Kidney tubule cell (primary cell): Measurements from ENCODE around the gene DAAM1.

Experiments
- DNase-seq: peaks from one replicate; pipeline ENCODE4 v3.0.0-alpha.2; 2018; ENCODE audit warnings: low spot score

The DAAM1 gene

GRCh38 chr14:59187802-59188460, 536 bp upstream of the DAAM1 start:
- peak; percentile 16 for DNase-seq

- DNase-seq = peak; percentile 44
These were observed 771 bp downstream of the DAAM1 start for GRCh38 chr14:59189091-59189785.

- DNase-seq = peak; percentile 95
These were observed 1.4 kb downstream of the DAAM1 start for GRCh38 chr14:59189786-59190368.

GRCh38 chr14:59190372-59190771, 1.9 kb downstream of the DAAM1 start:
- DNase-seq = peak; percentile 31

GRCh38 chr14:59195912-59196311, 7.4 kb downstream of the DAAM1 start:
- no peak for DNase-seq

GRCh38 chr14:59197695-59198262, 9.3 kb downstream of the DAAM1 start:
- no peak for DNase-seq

GRCh38 chr14:59199205-59199604, 10.7 kb downstream of the DAAM1 start:
- no peak for DNase-seq

- no peak for DNase-seq
These were observed 11.1 kb downstream of the DAAM1 start for GRCh38 chr14:59199614-59200013.

GRCh38 chr14:59200195-59200594, 11.7 kb downstream of the DAAM1 start:
- DNase-seq = no peak

GRCh38 chr14:59202031-59202430, 13.6 kb downstream of the DAAM1 start:
- DNase-seq = no peak

GRCh38 chr14:59204305-59204704, 15.8 kb downstream of the DAAM1 start:
- no peak for DNase-seq

- no peak for DNase-seq
These were observed 18.4 kb downstream of the DAAM1 start for GRCh38 chr14:59206892-59207291.

GRCh38 chr14:59207506-59207933, 19.1 kb downstream of the DAAM1 start:
- DNase-seq = no peak

GRCh38 chr14:59208224-59208814, 19.9 kb downstream of the DAAM1 start:
- peak; percentile 58 for DNase-seq

- DNase-seq = no peak
These were observed 20.5 kb downstream of the DAAM1 start for GRCh38 chr14:59208954-59209353.

- no peak for DNase-seq
These were observed 22.2 kb downstream of the DAAM1 start for GRCh38 chr14:59210621-59211020.

GRCh38 chr14:59213368-59214315, 25.2 kb downstream of the DAAM1 start:
- DNase-seq = no peak

GRCh38 chr14:59214702-59215302, 26.3 kb downstream of the DAAM1 start:
- no peak for DNase-seq

- no peak for DNase-seq
These were observed 26.9 kb downstream of the DAAM1 start for GRCh38 chr14:59215322-59215721.

GRCh38 chr14:59215757-59216156, 27.3 kb downstream of the DAAM1 start:
- DNase-seq = no peak

GRCh38 chr14:59217011-59217410, 28.5 kb downstream of the DAAM1 start:
- no peak for DNase-seq
